Measurements from ENCODE around the gene PNMA1.

GRCh38 chr14:73741386-73741875 is 27.2 kb upstream of the PNMA1 start:
- TF ChIP-seq CTCF (conservative IDR thresholded peaks at IDR 0.05; ENCODE audit: low read length), result no peak
- TF ChIP-seq EZH2phosphoT487 (IDR thresholded peaks at IDR 0.05; ENCODE audit: borderline replicate concordance, low read depth, low read length), result no peak
